Cardiac muscle cell (in vitro differentiated cells and primary cell): ENCODE measurements around the gene SLC35D1. TPM values are rescaled to one million over a fixed set of nuclear protein-coding genes. Genes with fewer than 3 reads are reported as not detected.

Experiments
- DNase-seq, 2 donors: peaks; one replicate each; pipeline versions ENCODE4 v3.0.0 to v3.0.0-alpha.2; 2010 to 2017; ENCODE audit warnings: low read depth in 1 of 2, low spot score in 1 of 2
- H3K27ac ChIP-seq: fragments of 200-600 bp; sonication (generic); 2 replicates; pipeline ENCODE4 v1.5.1; 2016
- H3K27me3 ChIP-seq: fragments of 200-600 bp; sonication (generic); 2 replicates; pipeline ENCODE4 v1.6.0; 2016; ENCODE audit warnings: control low read depth
- H3K36me3 ChIP-seq: fragments of 200-600 bp; sonication (generic); 2 replicates; pipeline ENCODE4 v1.5.1; 2016; ENCODE audit warnings: control low read depth
- H3K4me1 ChIP-seq: fragments of 200-600 bp; sonication (generic); 2 replicates; pipeline ENCODE4 v1.8.1; 2017; ENCODE audit warnings: low read depth, mild to moderate bottlenecking, mixed run types
- H3K4me3 ChIP-seq: fragments of 200-600 bp; sonication (generic); 2 replicates; pipeline ENCODE4 v1.5.1; 2016; ENCODE audit warnings: mild to moderate bottlenecking
- H3K9me3 ChIP-seq: fragments of 200-600 bp; sonication (generic); 2 replicates; pipeline ENCODE4 v1.5.1; 2017; ENCODE audit warnings: low read depth, mild to moderate bottlenecking, control low read depth
- polyA plus RNA-seq: library from polyadenylated mRNA; unstranded; fragments of >200 nt; fragmentation: Nextera tagmentation; extraction: Ambion mirVana; gene quantifications from 2 replicates; pipeline ENCODE4 v1.2.1, GENCODE V29; 2016
- total RNA-seq: library from RNA; depleted of rRNA; stranded (reverse); fragments of >200 nt; gene quantifications from 2 replicates; pipeline ENCODE4 v1.2.3, GENCODE V29; 2016
- TF ChIP-seq, protein P1 (sequence below): IDR thresholded peaks from 2 replicates; pipeline ENCODE4 v1.5.1; 2012; ENCODE audit warnings: low read depth, mild to moderate bottlenecking, low read length

Gene SLC35D1
- total and polyA plus RNA-seq, 2 experiments from 2014 or later = 11.3 to 13.3 TPM

DNA sequence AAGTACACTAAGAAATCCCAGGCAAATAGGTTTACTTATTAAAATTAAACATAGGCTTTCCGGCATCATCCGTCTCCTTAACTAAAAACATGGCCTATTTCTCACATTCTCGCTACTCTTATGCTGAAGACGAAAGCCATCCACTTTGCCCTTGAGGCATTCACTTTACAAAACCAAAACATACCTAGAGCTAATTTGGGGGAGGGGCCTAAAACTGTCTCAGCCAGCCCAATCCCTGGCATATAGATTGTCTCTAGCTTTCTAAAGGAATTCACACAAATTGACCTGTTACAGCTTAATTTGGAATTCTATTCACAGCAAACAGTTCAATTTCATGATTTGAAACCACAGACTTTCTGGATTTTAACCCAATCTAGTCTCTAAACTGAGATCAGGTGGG lies 34.8 kb downstream of the SLC35D1 start:
- peak overlapping the region; percentile 87 for H3K27ac ChIP-seq
- no peaks in the 10 kb centered on the region for H3K9me3 ChIP-seq
- no peak overlapping the region for H3K4me3 ChIP-seq
- no peak for DNase-seq
- peaks cover 37% of the 10 kb centered on the region for H3K4me1 ChIP-seq
- no peaks in the 10 kb centered on the region for H3K27me3 ChIP-seq
- peaks cover 33% of the 10 kb centered on the region for H3K36me3 ChIP-seq
- TF ChIP-seq, protein P1, sequence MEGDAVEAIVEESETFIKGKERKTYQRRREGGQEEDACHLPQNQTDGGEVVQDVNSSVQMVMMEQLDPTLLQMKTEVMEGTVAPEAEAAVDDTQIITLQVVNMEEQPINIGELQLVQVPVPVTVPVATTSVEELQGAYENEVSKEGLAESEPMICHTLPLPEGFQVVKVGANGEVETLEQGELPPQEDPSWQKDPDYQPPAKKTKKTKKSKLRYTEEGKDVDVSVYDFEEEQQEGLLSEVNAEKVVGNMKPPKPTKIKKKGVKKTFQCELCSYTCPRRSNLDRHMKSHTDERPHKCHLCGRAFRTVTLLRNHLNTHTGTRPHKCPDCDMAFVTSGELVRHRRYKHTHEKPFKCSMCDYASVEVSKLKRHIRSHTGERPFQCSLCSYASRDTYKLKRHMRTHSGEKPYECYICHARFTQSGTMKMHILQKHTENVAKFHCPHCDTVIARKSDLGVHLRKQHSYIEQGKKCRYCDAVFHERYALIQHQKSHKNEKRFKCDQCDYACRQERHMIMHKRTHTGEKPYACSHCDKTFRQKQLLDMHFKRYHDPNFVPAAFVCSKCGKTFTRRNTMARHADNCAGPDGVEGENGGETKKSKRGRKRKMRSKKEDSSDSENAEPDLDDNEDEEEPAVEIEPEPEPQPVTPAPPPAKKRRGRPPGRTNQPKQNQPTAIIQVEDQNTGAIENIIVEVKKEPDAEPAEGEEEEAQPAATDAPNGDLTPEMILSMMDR = no peak

DNA sequence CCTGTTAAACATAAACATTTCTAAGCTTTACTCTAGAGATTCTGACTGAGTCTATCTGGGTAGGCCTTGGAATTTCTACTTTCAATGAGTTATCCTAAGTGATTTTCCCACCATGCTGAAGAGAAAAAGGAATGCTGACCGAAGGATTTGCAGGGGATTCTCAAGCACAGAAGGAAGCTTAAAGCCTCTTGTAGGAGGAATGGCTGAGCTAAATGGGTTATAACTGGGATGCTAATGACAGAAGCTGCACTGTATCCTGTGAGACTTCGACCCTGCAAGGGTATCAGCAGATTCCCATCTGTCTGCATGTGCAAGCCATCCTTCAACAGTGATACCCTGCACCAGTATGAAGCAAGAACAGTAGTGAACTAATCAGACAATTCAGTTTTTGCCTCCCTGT lies 35.4 kb downstream of the SLC35D1 start:
- peak overlapping the region; percentile 87 for H3K27ac ChIP-seq
- no peaks in the 10 kb centered on the region for H3K9me3 ChIP-seq
- no peaks in the 10 kb centered on the region for H3K27me3 ChIP-seq
- TF ChIP-seq, protein P1 = no peak
- H3K4me1 ChIP-seq = peaks cover 37% of the 10 kb centered on the region
- no peak overlapping the region for H3K4me3 ChIP-seq
- DNase-seq = no peak
- H3K36me3 ChIP-seq = peaks cover 33% of the 10 kb centered on the region

DNA sequence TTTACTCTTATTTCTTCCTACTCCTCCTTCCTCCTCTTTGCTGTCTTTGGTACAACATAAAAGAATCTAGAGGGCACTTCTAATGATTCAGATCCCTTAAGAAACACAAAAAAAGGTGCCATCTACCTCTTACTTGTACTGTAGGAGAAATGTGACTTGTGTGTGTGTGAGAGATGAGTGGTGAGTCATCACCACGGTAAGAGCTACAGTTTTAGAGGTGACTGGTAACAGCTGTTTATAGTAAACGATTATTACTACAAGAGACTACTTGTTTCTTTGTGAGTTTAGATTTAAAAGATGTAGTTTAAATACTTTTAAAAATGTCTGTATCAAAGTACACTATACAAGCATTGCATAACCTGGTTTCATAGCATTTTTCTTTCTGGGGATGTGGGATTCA lies 40.4 kb downstream of the SLC35D1 start:
- Histone ChIP-seq H3K4me3 (no peak overlapping the region), H3K9me3 (no peaks in the 10 kb centered on the region), H3K27me3 (no peaks in the 10 kb centered on the region), H3K36me3 (peaks cover 36% of the 10 kb centered on the region), H3K27ac (no peak overlapping the region), H3K4me1 (no peaks in the 10 kb centered on the region)
- TF ChIP-seq, protein P1 = no peak
- DNase-seq = peak in 1 of 2 donors; percentile 64

DNA sequence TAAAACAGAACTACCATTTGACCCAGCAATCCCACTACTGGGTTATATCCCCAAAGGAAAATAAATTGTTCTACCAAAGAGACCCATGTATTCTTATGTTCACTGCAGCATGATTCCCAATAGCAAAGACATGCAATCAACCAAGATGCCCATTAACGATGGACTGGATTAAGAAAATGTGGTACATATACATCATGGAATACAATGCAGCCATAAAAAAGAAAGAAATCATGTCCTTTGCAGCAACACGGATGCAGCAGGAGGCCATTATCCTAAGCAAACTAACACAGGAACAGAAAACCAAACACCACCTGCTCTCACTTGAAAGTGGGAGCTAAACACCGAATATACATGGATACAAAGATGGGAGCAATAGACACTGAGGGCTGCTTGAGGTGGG lies 44.2 kb downstream of the SLC35D1 start:
- Histone ChIP-seq H3K36me3 (peaks cover 8% of the 10 kb centered on the region), H3K4me1 (peaks cover 9% of the 10 kb centered on the region), H3K27ac (no peak overlapping the region), H3K9me3 (no peaks in the 10 kb centered on the region), H3K4me3 (no peak overlapping the region), H3K27me3 (no peaks in the 10 kb centered on the region)
- no peak for DNase-seq
- TF ChIP-seq, protein P1 = no peak

DNA sequence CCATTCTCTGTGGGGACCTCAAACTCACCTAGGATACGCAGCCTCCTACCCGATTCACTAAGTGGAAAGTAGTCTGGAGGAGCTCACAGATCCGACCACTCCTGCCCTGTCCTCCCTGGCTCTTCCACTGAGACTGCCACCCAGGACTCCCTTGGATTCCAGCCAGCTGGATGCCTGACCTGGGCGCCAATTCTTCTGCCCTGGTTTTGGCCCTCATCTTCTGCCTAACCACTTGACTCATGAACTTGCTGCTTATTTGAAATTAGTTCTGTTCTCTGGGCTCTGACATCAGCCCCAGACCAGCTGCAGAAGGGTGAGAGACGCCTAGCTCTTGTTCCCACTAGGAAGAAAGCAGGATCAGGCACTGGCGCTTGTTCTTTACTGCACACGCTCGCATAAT lies 48.9 kb downstream of the SLC35D1 start:
- TF ChIP-seq, protein P1 = no peak
- Histone ChIP-seq H3K27ac (no peak overlapping the region), H3K27me3 (no peaks in the 10 kb centered on the region), H3K36me3 (peaks cover 3% of the 10 kb centered on the region), H3K4me1 (peaks cover 48% of the 10 kb centered on the region), H3K9me3 (no peaks in the 10 kb centered on the region), H3K4me3 (no peak overlapping the region)
- no peak for DNase-seq

DNA sequence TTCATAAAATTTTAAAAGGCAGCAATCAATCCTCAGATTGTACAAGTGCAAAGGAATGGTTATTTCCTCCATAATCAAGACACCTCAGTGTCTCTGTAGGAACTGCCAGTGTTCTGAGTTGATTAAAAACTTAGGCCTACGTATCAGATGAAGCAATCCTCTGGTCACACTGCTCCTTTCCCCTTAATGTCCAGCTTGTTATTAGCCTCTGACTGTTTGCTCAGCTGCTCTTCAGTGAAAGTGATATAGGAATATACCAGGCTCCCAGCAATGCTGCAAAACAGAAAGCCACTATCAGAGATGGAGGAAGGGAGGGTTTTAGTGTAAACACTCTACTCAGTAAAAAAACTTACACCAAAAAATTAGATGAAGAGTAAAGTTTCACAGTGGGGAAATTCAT lies 49.8 kb downstream of the SLC35D1 start:
- Histone ChIP-seq H3K27me3 (no peaks in the 10 kb centered on the region), H3K9me3 (no peaks in the 10 kb centered on the region), H3K27ac (no peak overlapping the region), H3K36me3 (no peaks in the 10 kb centered on the region), H3K4me1 (peaks cover 57% of the 10 kb centered on the region), H3K4me3 (no peak overlapping the region)
- TF ChIP-seq, protein P1 = no peak
- no peak for DNase-seq
